Stimulated activated naive CD8-positive, alpha-beta T cell treated with anti-CD3 and anti-CD28 coated beads, Interleukin-15, amount 100 ng/mL, for 72 hours (primary cell): ENCODE data around the gene BRD3.

Source experiments
- ATAC-seq: fragments of 150-1000 bp; cut with Tn5 transposase; 2 replicates; pipeline ENCODE4 v1.10.0; 2021; ENCODE audit warnings: mild to moderate bottlenecking, moderate library complexity
- DNase-seq, 2 donors: peaks; one replicate each; pipeline ENCODE4 v3.0.0; 2021 to 2022
- H3K27ac Mint-ChIP-seq, 2 donors: one replicate each; pipeline ENCODE4 v1.8.0; 2022; ENCODE audit warnings: mild to moderate bottlenecking in 2 of 2, mixed read lengths in 2 of 2, moderate library complexity in 2 of 2
- H3K27me3 Mint-ChIP-seq: one replicate; pipeline ENCODE4 v1.8.0; 2022; ENCODE audit warnings: mixed read lengths
- H3K4me1 Mint-ChIP-seq: one replicate; pipeline ENCODE4 v1.8.0; 2022; ENCODE audit warnings: mild to moderate bottlenecking, mixed read lengths
- H3K4me3 Mint-ChIP-seq, 2 donors: one replicate each; pipeline ENCODE4 v1.8.0; 2022; ENCODE audit warnings: mild to moderate bottlenecking in 2 of 2, mixed read lengths in 2 of 2, moderate library complexity in 1 of 2
- H3K9me3 Mint-ChIP-seq, 2 donors: one replicate each; pipeline ENCODE4 v1.8.0; 2022; ENCODE audit warnings: mixed read lengths in 2 of 2

The BRD3 gene

DNA sequence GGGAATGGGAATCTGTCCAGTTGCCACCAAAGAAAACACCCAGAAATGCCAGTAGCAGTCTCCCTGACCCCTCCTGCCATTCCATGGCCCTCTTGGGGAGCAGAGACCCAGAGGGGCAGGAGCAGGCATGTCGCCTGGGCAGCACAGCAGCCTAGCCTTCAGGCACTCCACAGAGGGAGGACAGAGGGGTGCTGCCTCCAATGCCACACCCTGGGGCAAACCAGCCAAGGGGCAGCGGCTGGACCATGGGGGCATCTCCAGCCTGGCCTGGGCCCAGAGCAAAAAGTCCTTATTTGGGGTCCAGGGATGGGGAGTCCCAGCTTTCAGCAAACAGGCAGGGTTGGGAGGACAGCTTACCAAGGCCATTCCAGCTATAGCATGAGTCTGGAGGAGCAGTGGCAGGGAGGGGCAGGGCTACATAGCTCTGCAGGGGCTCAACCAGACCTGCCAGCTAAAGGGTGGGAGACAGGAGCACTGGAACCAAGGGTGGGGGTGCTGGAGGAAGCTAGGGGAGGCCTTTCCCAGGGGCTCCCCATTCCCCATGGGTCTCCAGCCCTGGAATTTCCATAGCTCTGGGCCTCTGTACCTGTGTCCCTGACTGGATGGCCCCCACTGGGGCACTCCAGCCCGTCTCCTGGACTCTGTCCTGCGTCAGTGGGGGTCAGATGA lies 6.7 kb downstream of the BRD3 start:
- no peaks in the 10 kb centered on the region for H3K9me3 Mint-ChIP-seq
- DNase-seq (peak in 1 of 2 donors; percentile 10), ATAC-seq (no peak)
- no peaks in the 10 kb centered on the region for H3K27me3 Mint-ChIP-seq
- no peak overlapping the region for H3K4me3 Mint-ChIP-seq
- H3K4me1 Mint-ChIP-seq, result peaks cover 91% of the 10 kb centered on the region
- H3K27ac Mint-ChIP-seq, result peak overlapping the region in 1 of 2 donors; percentile 19

- no peak for DNase-seq
- Mint-ChIP-seq H3K4me3 (no peak overlapping the region), H3K27ac (peak overlapping the region in 1 of 2 donors; percentile 82), H3K4me1 (peaks cover 90% of the 10 kb centered on the region), H3K27me3 (no peaks in the 10 kb centered on the region), H3K9me3 (no peaks in the 10 kb centered on the region)
- ATAC-seq, result no peak
Measured at GRCh38 chr9:134060546-134060945, 7.3 kb downstream of the BRD3 start.

DNA sequence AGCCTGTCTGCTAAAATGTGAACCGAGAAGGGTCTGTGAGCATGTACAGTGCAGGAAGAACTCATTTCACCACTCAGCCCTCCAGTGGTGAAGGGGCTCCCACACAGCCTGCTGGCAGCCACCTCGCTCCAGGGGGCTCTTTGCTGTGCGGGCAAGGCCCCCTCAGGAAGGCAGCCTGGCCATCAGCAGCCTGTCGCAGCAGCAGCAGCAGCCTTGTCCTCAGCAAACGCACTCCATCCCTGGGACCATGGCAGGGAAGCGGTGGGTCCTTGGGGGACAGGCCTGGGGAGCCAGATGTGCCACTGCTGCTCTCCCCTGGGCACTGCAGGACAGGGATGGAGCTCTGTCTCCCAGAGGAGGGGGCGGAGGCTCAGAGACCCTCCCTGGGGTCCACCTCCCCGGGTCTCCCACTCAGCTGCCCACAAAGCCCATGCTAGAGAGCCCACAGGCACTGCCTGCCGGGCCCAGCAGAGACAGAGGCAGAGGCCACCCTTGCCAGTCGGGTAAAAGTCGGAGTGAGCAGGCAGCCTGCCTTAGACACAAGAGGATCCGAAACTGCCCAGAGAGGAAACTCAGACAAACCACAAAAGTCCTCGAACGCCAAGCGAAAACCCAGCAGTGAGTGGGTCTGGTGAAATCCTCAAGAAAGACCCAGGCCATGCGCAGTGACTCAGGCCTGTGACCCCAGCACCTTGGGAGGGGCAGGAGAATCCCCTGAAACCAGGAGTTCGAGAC lies 8.0 kb downstream of the BRD3 start:
- no peaks in the 10 kb centered on the region for H3K27me3 Mint-ChIP-seq
- H3K9me3 Mint-ChIP-seq, result no peaks in the 10 kb centered on the region
- peak; percentile 68 for ATAC-seq
- H3K27ac Mint-ChIP-seq, result peak overlapping the region in 1 of 2 donors; percentile 82
- no peak overlapping the region for H3K4me3 Mint-ChIP-seq
- DNase-seq, result peak in 1 of 2 donors; percentile 48
- H3K4me1 Mint-ChIP-seq, result peaks cover 82% of the 10 kb centered on the region

- H3K27ac Mint-ChIP-seq, result peak overlapping the region in 1 of 2 donors; percentile 86
- no peaks in the 10 kb centered on the region for H3K9me3 Mint-ChIP-seq
- ATAC-seq, result no peak
- DNase-seq, result no peak
- no peaks in the 10 kb centered on the region for H3K27me3 Mint-ChIP-seq
- peaks cover 77% of the 10 kb centered on the region for H3K4me1 Mint-ChIP-seq
- H3K4me3 Mint-ChIP-seq, result no peak overlapping the region
Measured at GRCh38 chr9:134059188-134059641, 8.6 kb downstream of the BRD3 start.

DNA sequence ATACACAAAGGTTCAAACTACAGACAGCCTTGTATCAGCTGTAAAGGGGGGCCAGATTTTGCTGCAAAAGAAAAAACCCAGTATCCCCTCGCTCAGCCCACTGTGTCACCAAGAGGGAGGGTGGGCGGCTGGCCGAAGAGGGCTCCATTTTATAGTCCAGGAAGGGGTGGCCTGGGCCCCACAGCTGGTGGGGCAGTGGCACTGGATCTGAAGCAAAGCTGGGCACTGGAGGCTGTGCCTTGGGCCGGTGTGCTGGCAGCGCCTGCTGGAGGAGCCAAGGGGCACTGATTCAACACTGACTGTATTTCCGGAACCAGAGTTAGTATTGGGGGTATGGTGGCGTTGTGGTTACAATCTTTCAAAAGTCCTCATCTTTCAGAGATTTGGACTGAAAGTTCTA lies 9.1 kb downstream of the BRD3 start:
- H3K27ac Mint-ChIP-seq, result peak overlapping the region in 1 of 2 donors; percentile 86
- peaks cover 76% of the 10 kb centered on the region for H3K4me1 Mint-ChIP-seq
- H3K4me3 Mint-ChIP-seq, result no peak overlapping the region
- no peaks in the 10 kb centered on the region for H3K9me3 Mint-ChIP-seq
- no peaks in the 10 kb centered on the region for H3K27me3 Mint-ChIP-seq
- DNase-seq (no peak), ATAC-seq (no peak)

DNA sequence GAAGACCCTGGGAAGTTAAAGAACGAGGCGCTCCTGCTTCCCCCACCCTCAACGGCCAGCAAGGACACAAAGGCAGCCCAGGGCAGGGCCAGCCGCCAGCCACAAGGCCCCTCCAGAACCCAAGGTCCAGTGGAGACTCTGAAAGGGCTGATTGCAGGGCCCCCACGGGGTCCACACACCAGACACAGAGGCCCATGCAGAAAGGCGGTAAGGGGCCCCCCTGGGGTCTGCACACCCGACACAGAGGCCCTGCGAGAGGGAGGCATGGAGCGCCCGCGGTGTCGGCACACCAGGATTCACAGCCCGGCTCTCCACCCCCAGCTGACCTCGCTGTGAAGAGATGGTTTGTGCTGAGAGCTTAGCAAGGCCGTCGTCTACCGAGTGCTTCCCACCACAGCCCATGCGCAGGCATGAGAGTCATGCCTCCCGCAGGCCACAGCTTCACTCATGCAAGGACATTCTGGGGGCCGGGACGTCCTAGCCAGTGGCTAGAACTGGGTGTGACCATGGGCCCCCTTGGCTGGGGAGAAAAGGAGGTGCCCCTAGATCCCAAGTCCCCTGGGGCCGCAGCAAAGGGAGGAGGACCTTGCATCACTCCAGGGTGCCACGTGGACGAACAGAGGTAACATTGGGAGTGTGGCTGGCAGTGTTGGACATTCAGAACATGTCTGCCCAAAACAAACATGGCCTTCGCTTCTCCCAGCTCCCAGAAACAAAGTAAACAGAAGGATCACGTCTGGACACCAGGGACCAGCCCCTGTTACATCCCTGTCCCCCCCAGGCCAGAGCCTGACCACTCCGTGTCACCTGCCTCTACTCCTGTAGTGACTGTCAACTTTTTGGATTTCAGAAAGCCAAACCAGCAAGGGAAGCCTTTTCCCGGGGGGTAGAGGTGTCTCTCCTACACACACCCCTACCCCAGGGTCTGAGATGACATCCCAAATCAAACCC lies 9.8 kb downstream of the BRD3 start:
- peaks cover 69% of the 10 kb centered on the region for H3K4me1 Mint-ChIP-seq
- H3K27ac Mint-ChIP-seq, result no peak overlapping the region
- no peaks in the 10 kb centered on the region for H3K9me3 Mint-ChIP-seq
- no peaks in the 10 kb centered on the region for H3K27me3 Mint-ChIP-seq
- no peak overlapping the region for H3K4me3 Mint-ChIP-seq
- ATAC-seq, result no peak
- no peak for DNase-seq

DNA sequence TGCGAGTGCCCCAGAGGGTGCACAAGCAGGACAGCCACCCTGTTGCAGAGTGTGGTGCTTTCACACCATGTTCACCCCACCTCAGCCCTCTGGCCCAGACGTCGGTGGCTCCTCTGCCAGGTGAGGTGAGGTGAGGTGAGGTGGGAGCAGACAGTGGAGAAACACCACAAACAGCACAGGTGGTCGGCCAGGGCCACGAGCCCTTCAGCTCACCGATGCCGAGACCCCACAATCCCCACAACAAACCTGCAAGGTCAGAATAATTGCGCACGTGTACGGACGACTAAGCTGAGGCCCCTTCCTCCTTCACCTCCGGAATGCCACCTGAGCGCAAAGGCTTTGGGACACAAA lies 10.5 kb downstream of the BRD3 start:
- H3K27me3 Mint-ChIP-seq, result no peaks in the 10 kb centered on the region
- no peak overlapping the region for H3K4me3 Mint-ChIP-seq
- DNase-seq, result no peak
- H3K27ac Mint-ChIP-seq, result no peak overlapping the region
- no peak for ATAC-seq
- peaks cover 62% of the 10 kb centered on the region for H3K4me1 Mint-ChIP-seq
- no peaks in the 10 kb centered on the region for H3K9me3 Mint-ChIP-seq

GRCh38 chr9:134056483-134057306 lies 11.1 kb downstream of the BRD3 start:
- DNase-seq, result no peak
- no peak overlapping the region for H3K4me3 Mint-ChIP-seq
- H3K4me1 Mint-ChIP-seq, result peaks cover 57% of the 10 kb centered on the region
- ATAC-seq, result peak; percentile 7
- H3K27me3 Mint-ChIP-seq, result no peaks in the 10 kb centered on the region
- H3K9me3 Mint-ChIP-seq, result no peaks in the 10 kb centered on the region
- H3K27ac Mint-ChIP-seq, result peak overlapping the region in 1 of 2 donors; percentile 75

GRCh38 chr9:134055981-134056461 lies 11.8 kb downstream of the BRD3 start:
- Mint-ChIP-seq H3K9me3 (no peaks in the 10 kb centered on the region), H3K27me3 (no peaks in the 10 kb centered on the region), H3K4me1 (peaks cover 50% of the 10 kb centered on the region), H3K27ac (peak overlapping the region in 1 of 2 donors; percentile 75), H3K4me3 (no peak overlapping the region)
- DNase-seq (no peak), ATAC-seq (peak; percentile 3)

DNA sequence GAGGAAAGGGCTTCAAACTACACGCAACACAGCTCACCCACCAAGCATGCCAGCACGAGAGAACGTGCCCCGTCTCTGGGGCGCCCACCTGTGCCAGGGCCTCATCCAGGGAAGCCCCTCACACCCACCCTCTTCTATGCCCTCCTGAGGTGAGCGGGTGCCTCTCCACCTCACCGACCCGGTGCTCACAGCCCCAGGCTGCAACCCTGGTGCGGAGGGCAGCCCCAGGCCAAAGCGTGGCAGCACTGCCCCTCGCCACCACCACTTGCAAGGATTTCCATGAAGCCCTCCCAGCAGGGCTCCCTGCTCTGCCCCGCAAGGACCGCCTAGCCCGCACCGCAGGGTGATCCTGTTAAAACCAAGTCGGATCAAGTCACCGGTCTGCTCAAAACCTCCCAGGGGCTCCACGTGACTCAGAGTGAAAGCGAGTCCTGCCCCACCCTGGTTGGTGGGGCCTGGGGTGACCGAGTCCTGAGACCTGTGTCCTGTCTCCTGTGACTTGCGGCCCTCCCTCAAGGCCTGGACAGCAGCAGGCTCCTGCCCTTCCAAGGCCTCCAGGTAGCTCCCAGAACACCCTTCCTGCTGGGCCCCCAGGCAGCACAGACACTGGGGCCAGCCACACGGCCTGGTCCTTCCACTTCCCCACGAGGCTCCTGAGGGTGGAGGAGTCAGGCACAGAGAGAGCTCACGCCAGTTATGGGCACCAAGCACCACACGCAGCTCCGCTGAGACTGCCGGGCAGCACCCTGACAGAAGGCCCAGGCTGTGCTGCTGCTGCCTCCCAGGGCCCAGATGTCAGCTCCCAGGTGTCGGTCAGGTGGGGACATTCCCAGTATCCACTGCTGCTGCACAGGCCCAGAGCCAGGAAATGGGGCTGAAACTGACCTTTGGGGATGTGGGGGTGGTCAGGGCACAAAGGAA lies 12.7 kb downstream of the BRD3 start:
- Mint-ChIP-seq H3K4me1 (peaks cover 42% of the 10 kb centered on the region), H3K27me3 (no peaks in the 10 kb centered on the region), H3K4me3 (no peak overlapping the region), H3K9me3 (no peaks in the 10 kb centered on the region), H3K27ac (peak overlapping the region in 1 of 2 donors; percentile 37)
- DNase-seq, result no peak
- no peak for ATAC-seq

- no peak overlapping the region for H3K4me3 Mint-ChIP-seq
- H3K4me1 Mint-ChIP-seq, result peaks cover 32% of the 10 kb centered on the region
- no peaks in the 10 kb centered on the region for H3K27me3 Mint-ChIP-seq
- DNase-seq (no peak), ATAC-seq (no peak)
- H3K27ac Mint-ChIP-seq, result peak overlapping the region in 1 of 2 donors; percentile 82
- no peaks in the 10 kb centered on the region for H3K9me3 Mint-ChIP-seq
Measured at GRCh38 chr9:134053941-134054761, 13.7 kb downstream of the BRD3 start.

DNA sequence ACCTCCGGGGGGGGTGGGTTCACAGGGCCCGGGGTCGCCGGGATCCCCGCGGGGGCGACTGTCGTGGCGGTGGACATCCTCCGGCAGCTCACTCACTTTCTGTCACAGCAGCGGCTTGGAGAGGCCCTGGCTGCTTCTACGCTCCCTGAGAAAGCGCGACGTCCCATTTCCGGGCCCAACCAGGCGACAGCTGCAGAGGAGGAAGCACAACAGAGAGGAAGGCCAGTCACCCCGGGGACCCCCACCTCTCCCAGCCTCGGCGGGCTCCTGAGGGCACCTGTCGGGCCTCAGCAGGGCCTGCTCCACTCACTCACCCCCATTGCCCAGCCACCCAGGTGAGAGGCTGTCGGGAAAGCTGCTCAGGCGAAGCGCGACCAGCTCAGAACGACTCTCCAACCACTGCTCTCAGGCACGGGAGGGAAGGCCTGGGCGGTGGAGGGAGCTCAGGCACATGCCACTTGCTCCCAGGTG lies 14.4 kb downstream of the BRD3 start:
- Mint-ChIP-seq H3K4me3 (no peak overlapping the region), H3K9me3 (no peaks in the 10 kb centered on the region), H3K4me1 (peaks cover 24% of the 10 kb centered on the region), H3K27ac (no peak overlapping the region), H3K27me3 (no peaks in the 10 kb centered on the region)
- ATAC-seq (no peak), DNase-seq (no peak)

DNA sequence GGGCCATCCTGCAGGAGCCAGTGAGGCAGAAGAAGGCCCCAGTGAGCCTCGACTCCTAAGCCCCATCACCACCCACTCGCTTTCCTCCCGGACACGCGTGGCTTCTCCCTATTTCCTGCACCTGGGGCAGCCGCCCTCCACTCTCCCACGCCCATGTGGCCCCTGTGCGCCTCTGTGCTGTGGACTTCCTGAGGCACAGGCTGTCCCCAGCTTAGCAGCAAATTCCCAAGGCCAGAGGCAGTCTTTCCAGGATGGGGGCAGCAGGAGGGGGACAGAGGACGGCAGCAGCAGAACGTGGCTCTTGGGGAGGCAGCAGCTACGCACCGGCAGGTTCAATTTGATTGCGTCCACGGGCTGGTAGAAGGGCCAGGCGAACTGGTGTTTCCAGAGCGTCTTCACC lies 14.9 kb downstream of the BRD3 start:
- Mint-ChIP-seq H3K9me3 (no peaks in the 10 kb centered on the region), H3K4me1 (peaks cover 19% of the 10 kb centered on the region), H3K27me3 (no peaks in the 10 kb centered on the region), H3K27ac (no peak overlapping the region), H3K4me3 (no peak overlapping the region)
- ATAC-seq (no peak), DNase-seq (no peak)
